Measurements from ENCODE around the gene ABI3BP.
"Not testable (repeated sequence)": the region's sequence is repeated elsewhere in the genome, so short reads cannot be mapped to it uniquely, and the experiment has no call there.

The ABI3BP gene

GRCh38 chr3:100982710-100983109 lies 10.5 kb downstream of the ABI3BP start:
- DNase-seq = no peak

GRCh38 chr3:100981164-100981911 lies 11.9 kb downstream of the ABI3BP start:
- no peak for DNase-seq

GRCh38 chr3:100978011-100978659 lies 15.1 kb downstream of the ABI3BP start:
- no peak for DNase-seq

GRCh38 chr3:100976611-100977010 lies 16.6 kb downstream of the ABI3BP start:
- DNase-seq = no peak

GRCh38 chr3:100975714-100976113 lies 17.5 kb downstream of the ABI3BP start:
- no peak for DNase-seq

- no peak for DNase-seq
Measured at GRCh38 chr3:100973594-100973993, 19.6 kb downstream of the ABI3BP start.

- no peak for DNase-seq
Measured at GRCh38 chr3:100972867-100973266, 20.4 kb downstream of the ABI3BP start.

GRCh38 chr3:100972301-100972844 lies 20.8 kb downstream of the ABI3BP start:
- DNase-seq = no peak

- DNase-seq = no peak
Measured at GRCh38 chr3:100971798-100972197, 21.4 kb downstream of the ABI3BP start.

- no peak for DNase-seq
Measured at GRCh38 chr3:100970477-100970990, 22.7 kb downstream of the ABI3BP start.

GRCh38 chr3:100968932-100969906 lies 24.0 kb downstream of the ABI3BP start:
- no peak for DNase-seq

- no peak for DNase-seq
Measured at GRCh38 chr3:100966807-100967206, 26.4 kb downstream of the ABI3BP start.

- DNase-seq = no peak
Measured at GRCh38 chr3:100966049-100966491, 27.2 kb downstream of the ABI3BP start.

- no peak for DNase-seq
Measured at GRCh38 chr3:100963041-100963440, 30.2 kb downstream of the ABI3BP start.

- no peak for DNase-seq
Measured at GRCh38 chr3:100957261-100957986, 35.8 kb downstream of the ABI3BP start.

GRCh38 chr3:100956276-100956675 lies 36.9 kb downstream of the ABI3BP start:
- DNase-seq = no peak

- no peak for DNase-seq
Measured at GRCh38 chr3:100954990-100955389, 38.2 kb downstream of the ABI3BP start.

GRCh38 chr3:100954199-100954935 lies 38.9 kb downstream of the ABI3BP start:
- no peak for DNase-seq

GRCh38 chr3:100953103-100953502 lies 40.1 kb downstream of the ABI3BP start:
- no peak for DNase-seq

GRCh38 chr3:100947119-100947518 lies 46.1 kb downstream of the ABI3BP start:
- DNase-seq = no peak

- DNase-seq = not testable (repeated sequence)
Measured at GRCh38 chr3:100946096-100946495, 47.1 kb downstream of the ABI3BP start.
